Thyroid gland (tissue), 4 donors: ENCODE data around the gene MAP2K5. TPM values are rescaled to one million over a fixed set of nuclear protein-coding genes. Genes with fewer than 3 reads are reported as not detected.

ENCODE experiments used
- DNase-seq, 2 donors: peaks; one replicate each; pipeline ENCODE4 v3.0.0-alpha.2; 2019
- H3K27ac ChIP-seq, 3 donors: fragments of 200-600 bp; sonication (generic); 1 replicate in 2 of 3; 2 replicates in 1 of 3; pipeline ENCODE4 v1.5.1; 2016 to 2019; ENCODE audit warnings: mild to moderate bottlenecking in 1 of 3, moderate library complexity in 1 of 3
- H3K27me3 ChIP-seq: fragments of 200-600 bp; sonication (generic); one replicate; pipeline ENCODE4 v1.5.1; 2019
- H3K36me3 ChIP-seq, 2 donors: fragments of 200-600 bp; sonication (generic); one replicate each; pipeline ENCODE4 v1.5.1; 2016 to 2019
- H3K4me1 ChIP-seq, 2 donors: fragments of 200-600 bp; sonication (generic); one replicate each; pipeline ENCODE4 v1.5.1; 2017 to 2019
- H3K4me3 ChIP-seq, 3 donors: fragments of 200-600 bp; sonication (generic); replicated peaks in 1 of 3; 1 replicate in 2 of 3; 2 replicates in 1 of 3; pipeline ENCODE4 v1.5.1; 2016; ENCODE audit warnings: mild to moderate bottlenecking in 1 of 3
- H3K9me3 ChIP-seq: fragments of 200-600 bp; sonication (generic); one replicate; pipeline ENCODE4 v1.5.1; 2017
- POLR2A ChIP-seq, 2 donors: fragments of 450-650 bp; IDR thresholded peaks; one replicate each; pipeline ENCODE4 v1.6.1; 2017; ENCODE audit warnings: antibody characterized with exemption in 2 of 2, mild to moderate bottlenecking in 2 of 2, moderate library complexity in 1 of 2
- WGBS, 2 donors: methylation state at CpG; one replicate each; pipeline ENCODE4 v1.1.5; 2017; 5-methylcytosine and 5-hydroxymethylcytosine counted together
- intact Hi-C: fragments of 100-400 bp; cut with DNase I; formaldehyde crosslinking; loops from one replicate; pipeline ENCODE4 v1.15.1; 2023
- total RNA-seq, 4 donors: library from RNA; depleted of rRNA; stranded (reverse); fragments of >200 nt; gene quantifications; one replicate each; pipeline ENCODE4 v1.2.3, GENCODE V29; 2016
- TF ChIP-seq, protein P1 (sequence below), 6 experiments: fragments of 200-600 bp in 3 of 6; fragments of 450-650 bp in 3 of 6; sonication (generic) in 3 of 6; IDR thresholded peaks; one replicate each; pipeline ENCODE4 v1.5.1; 2016 to 2019; ENCODE audit warnings: antibody characterized with exemption in 6 of 6, mild to moderate bottlenecking in 2 of 6, inconsistent platforms in 1 of 6, moderate library complexity in 1 of 6

The MAP2K5 gene
- total RNA-seq, 4 donors from 2014 or later: 10.2 to 32.1 (median 15.9) TPM

DNA sequence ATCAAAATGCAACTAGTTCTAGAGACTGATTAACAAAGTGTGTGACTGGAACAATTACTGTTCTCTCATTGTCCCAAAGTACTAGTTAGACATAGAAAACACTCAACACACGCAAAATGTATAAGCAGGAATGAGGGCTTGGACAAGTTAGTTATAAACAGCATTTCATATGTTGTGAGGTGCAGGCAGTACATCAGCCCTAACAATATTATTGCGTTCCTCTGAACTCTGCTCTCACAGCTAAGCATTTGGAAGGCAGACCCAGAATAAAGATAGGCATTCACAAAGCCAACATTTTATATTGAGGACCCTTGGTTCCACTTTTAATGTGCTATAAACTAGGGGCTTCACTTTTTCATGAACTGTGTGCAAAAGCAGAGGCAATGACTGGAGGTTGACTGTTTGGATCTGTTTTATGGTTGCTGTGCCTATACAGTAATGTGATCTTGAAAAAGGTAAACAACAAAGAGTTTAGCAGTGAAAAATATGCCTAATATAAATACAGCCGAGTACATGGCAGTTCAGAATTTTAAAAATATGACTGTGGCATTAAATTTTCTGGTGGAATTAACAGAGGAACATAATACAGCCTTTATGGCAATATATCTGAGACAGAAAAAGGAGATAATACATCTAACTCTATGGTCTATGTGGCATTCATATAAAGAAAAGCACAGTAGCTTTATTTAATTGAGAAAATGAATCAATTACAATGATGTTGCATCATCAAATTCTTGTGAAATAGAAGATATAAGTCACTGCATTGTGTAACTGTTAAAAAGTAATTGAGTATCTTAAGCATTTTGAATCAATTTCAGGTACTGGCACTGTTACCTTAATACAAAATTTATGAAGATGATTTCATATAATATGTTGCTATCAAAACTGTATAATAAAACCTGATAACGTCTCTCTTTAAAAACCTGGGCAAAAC is 202.8 kb downstream of the MAP2K5 start:
- H3K27ac ChIP-seq: no peak overlapping the region
- no peaks in the 10 kb centered on the region for H3K36me3 ChIP-seq
- H3K9me3 ChIP-seq: no peaks in the 10 kb centered on the region
- WGBS, 2 donors: 92 to 94% methylated on average over 4 of the region's 4 CpGs
- no peak for TF ChIP-seq POLR2A (IDR thresholded peaks at IDR 0.05)
- TF ChIP-seq, protein P1, sequence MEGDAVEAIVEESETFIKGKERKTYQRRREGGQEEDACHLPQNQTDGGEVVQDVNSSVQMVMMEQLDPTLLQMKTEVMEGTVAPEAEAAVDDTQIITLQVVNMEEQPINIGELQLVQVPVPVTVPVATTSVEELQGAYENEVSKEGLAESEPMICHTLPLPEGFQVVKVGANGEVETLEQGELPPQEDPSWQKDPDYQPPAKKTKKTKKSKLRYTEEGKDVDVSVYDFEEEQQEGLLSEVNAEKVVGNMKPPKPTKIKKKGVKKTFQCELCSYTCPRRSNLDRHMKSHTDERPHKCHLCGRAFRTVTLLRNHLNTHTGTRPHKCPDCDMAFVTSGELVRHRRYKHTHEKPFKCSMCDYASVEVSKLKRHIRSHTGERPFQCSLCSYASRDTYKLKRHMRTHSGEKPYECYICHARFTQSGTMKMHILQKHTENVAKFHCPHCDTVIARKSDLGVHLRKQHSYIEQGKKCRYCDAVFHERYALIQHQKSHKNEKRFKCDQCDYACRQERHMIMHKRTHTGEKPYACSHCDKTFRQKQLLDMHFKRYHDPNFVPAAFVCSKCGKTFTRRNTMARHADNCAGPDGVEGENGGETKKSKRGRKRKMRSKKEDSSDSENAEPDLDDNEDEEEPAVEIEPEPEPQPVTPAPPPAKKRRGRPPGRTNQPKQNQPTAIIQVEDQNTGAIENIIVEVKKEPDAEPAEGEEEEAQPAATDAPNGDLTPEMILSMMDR (IDR thresholded peaks at IDR 0.05): no peak
- intact Hi-C loops: no loop called here
- DNase-seq: no peak
- H3K4me3 ChIP-seq: no peak overlapping the region
- no peaks in the 10 kb centered on the region for H3K4me1 ChIP-seq
- no peaks in the 10 kb centered on the region for H3K27me3 ChIP-seq

DNA sequence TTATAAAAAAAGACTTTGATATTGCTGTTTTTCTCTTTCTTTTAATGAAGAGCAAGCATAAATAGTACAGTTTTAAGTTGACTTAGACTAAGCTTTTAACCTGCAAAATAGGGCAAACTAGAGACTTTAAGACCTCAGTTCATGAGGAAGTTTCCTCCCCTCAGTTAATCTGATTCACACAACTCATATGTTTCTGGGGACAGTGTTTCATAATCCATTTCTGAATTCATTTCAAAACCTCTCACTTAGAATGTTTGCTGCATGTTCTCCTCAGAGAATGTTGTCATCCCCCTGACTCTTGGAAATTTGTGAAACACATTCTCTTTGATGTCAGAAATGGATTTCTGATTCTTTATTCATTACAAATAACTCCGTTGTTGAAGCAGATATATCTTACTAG is 203.5 kb downstream of the MAP2K5 start:
- intact Hi-C loops: no loop called here
- TF ChIP-seq, protein P1 (IDR thresholded peaks at IDR 0.05): no peak
- TF ChIP-seq POLR2A (IDR thresholded peaks at IDR 0.05): no peak
- Histone ChIP-seq H3K36me3 (no peaks in the 10 kb centered on the region), H3K9me3 (no peaks in the 10 kb centered on the region), H3K27me3 (no peaks in the 10 kb centered on the region), H3K27ac (no peak overlapping the region), H3K4me1 (no peaks in the 10 kb centered on the region), H3K4me3 (no peak overlapping the region)
- WGBS, 2 donors: 68 to 80% methylated on average over 1 of the region's 1 CpG
- no peak for DNase-seq

DNA sequence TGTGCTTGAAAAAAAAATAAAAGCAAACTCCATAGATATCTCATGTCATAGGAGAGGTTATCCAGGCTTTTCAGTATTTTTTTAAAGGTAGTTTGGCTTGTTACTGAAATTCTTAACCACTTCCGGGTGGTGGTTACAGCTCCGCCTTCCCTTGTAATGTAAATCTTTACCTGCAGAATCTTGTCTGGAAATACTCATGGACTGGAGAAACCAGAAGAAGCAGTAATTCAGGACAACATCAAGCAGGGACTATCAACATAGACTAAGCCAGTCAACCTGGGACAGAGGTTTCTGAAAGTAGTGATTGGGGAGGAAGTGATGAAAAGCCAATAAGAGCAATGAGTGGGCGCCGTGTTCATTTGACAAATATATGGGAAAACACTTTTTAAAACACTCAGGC is 203.9 kb downstream of the MAP2K5 start:
- no peaks in the 10 kb centered on the region for H3K9me3 ChIP-seq
- no peak for DNase-seq
- H3K27ac ChIP-seq: no peak overlapping the region
- no peak overlapping the region for H3K4me3 ChIP-seq
- no peaks in the 10 kb centered on the region for H3K36me3 ChIP-seq
- WGBS, 2 donors: 89% methylated on average over 4 of the region's 4 CpGs
- intact Hi-C loops: no loop called here
- TF ChIP-seq POLR2A (IDR thresholded peaks at IDR 0.05): no peak
- TF ChIP-seq, protein P1 (IDR thresholded peaks at IDR 0.05): no peak
- H3K27me3 ChIP-seq: no peaks in the 10 kb centered on the region
- H3K4me1 ChIP-seq: no peaks in the 10 kb centered on the region

DNA sequence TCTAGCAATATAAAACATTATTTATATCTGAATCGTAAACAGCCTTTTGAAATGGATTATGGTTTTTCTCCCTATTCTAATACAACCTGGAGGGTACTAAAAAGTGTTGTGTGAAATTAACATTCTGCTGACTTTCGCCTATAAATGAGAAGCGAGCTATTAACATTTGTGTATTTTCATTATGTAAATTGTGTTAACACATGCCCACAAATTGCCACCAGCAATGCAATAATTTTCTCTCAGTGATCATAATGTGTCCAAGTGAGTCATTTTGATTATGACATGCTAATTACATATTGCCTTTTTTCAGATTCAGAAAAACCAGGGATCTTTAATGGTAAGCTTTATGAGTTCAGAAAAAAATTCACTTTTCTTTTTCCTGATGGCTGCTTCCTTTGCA is 205.4 kb downstream of the MAP2K5 start:
- DNase-seq: no peak
- no peak for TF ChIP-seq POLR2A (IDR thresholded peaks at IDR 0.05)
- TF ChIP-seq, protein P1 (IDR thresholded peaks at IDR 0.05): no peak
- no peak overlapping the region for H3K4me3 ChIP-seq
- no peaks in the 10 kb centered on the region for H3K9me3 ChIP-seq
- 97 to 98% methylated on average over 3 of the region's 3 CpGs for WGBS, 2 donors
- no peak overlapping the region for H3K27ac ChIP-seq
- no peaks in the 10 kb centered on the region for H3K36me3 ChIP-seq
- intact Hi-C loops: no loop called here
- H3K4me1 ChIP-seq: no peaks in the 10 kb centered on the region
- no peaks in the 10 kb centered on the region for H3K27me3 ChIP-seq

DNA sequence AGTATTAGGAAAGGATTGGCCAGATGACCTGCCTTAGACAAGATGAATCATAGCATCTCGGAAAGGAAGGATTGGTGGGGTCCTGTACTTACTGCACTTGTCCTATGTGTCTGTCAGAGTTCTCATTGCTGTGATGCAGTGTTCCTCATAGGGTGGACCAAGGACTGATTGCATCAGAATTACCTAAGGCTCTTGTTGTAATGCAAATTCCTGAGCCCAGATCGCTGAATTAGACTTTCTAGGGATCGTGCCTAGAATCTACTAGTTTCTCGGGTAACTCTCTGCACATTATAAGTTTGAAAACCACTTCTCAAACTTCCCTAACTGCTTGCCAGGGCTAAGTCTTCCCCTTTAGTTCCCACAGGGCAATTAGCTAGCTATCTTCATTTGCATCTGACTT is 207.9 kb downstream of the MAP2K5 start:
- intact Hi-C loops: no loop called here
- no peaks in the 10 kb centered on the region for H3K9me3 ChIP-seq
- DNase-seq: no peak
- no peak overlapping the region for H3K4me3 ChIP-seq
- TF ChIP-seq POLR2A (IDR thresholded peaks at IDR 0.05): no peak
- H3K27ac ChIP-seq: no peak overlapping the region
- no peaks in the 10 kb centered on the region for H3K36me3 ChIP-seq
- WGBS, 2 donors: 74 to 86% methylated on average over 4 of the region's 4 CpGs
- no peaks in the 10 kb centered on the region for H3K27me3 ChIP-seq
- H3K4me1 ChIP-seq: no peaks in the 10 kb centered on the region
